ENCODE data around the gene PLA2G4F. TPM values are rescaled to one million over a fixed set of nuclear protein-coding genes. Genes with fewer than 3 reads are reported as not detected.

PLA2G4F gene
- total RNA-seq, 1 experiment from 2014 or later: not detected

- Histone ChIP-seq H3K23ac (ENCODE audit: insufficient read length, low read depth, low read length) (no peak overlapping the region), H3K23me2 (ENCODE audit: insufficient read length, low read depth, low read length, poor library complexity, severe bottlenecking) (no peaks in the 10 kb centered on the region), H4K8ac (replicated peaks; ENCODE audit: insufficient read length, low read depth, low read length) (no peak overlapping the region), H4K5ac (ENCODE audit: insufficient read length, low read depth, low read length) (no peak overlapping the region), H3K79me2 (ENCODE audit: insufficient read depth, low read length) (no peaks in the 10 kb centered on the region), H3K27ac (ENCODE audit: insufficient read length, low read depth, low read length) (no peak overlapping the region), H2BK20ac (ENCODE audit: low read depth, low read length, poor library complexity, severe bottlenecking) (no peak overlapping the region), H3K4me2 (ENCODE audit: insufficient read depth, insufficient read length, low read length) (no peak overlapping the region), H3K79me1 (ENCODE audit: insufficient read depth, low read depth, low read length, poor library complexity, severe bottlenecking) (no peaks in the 10 kb centered on the region), H2AFZ (ENCODE audit: low read length) (no peak overlapping the region), H3K4ac (ENCODE audit: low read depth, low read length) (no peak overlapping the region), H2BK120ac (ENCODE audit: low read depth, low read length, poor library complexity, severe bottlenecking) (no peak overlapping the region), H2BK5ac (ENCODE audit: insufficient read length, low read length) (no peak overlapping the region), H3K27me3 (ENCODE audit: insufficient read depth, low read length) (no peaks in the 10 kb centered on the region), H2AK5ac (ENCODE audit: insufficient read length, low read length) (no peak overlapping the region), H2BK15ac (ENCODE audit: low read depth, low read length) (no peak overlapping the region), H3K9ac (ENCODE audit: extremely low read depth, insufficient read length, low read length) (no peak overlapping the region), H3K18ac (ENCODE audit: insufficient read length, low read depth, low read length) (no peak overlapping the region), H4K20me1 (ENCODE audit: control insufficient read depth, insufficient read depth, insufficient read length) (no peaks in the 10 kb centered on the region), H3K14ac (ENCODE audit: insufficient read depth, low read length) (no peak overlapping the region), H3K4me1 (ENCODE audit: insufficient read depth, low read length) (no peaks in the 10 kb centered on the region), H2BK12ac (ENCODE audit: insufficient read length, low read depth, low read length) (no peak overlapping the region), H3K9me3 (ENCODE audit: control insufficient read depth, low read depth, low read length) (no peaks in the 10 kb centered on the region), H3T11ph (ENCODE audit: low read length) (no peak overlapping the region), H4K91ac (ENCODE audit: insufficient read length, low read depth, low read length) (no peak overlapping the region), H3K56ac (ENCODE audit: insufficient read length, low read depth, low read length) (no peak overlapping the region)
- WGBS (ENCODE audit: extremely low coverage, insufficient read length, low lambda C conversion rate): no CpG with 5 or more reads among the region's 12 CpGs
- Mint-ChIP-seq H3K9me3 (no peaks in the 10 kb centered on the region), H3K4me3 (no peak overlapping the region), H3K4me1 (peaks cover 3 to 8% of the 10 kb centered on the region in 2 experiments; a peak in 2 of 4 replicates), H3K36me3 (ENCODE audit: insufficient read depth in 1 of 3, low read depth in 3 of 3) (no peaks in the 10 kb centered on the region), H3K27ac (peak overlapping the region in 1 of 3 experiments; percentile 21; a peak in 2 of 7 replicates), H3K27me3 (ENCODE audit: low read depth) (no peaks in the 10 kb centered on the region; the same call in 1 of the 2 replicates)
- DNase-seq: no peak
- no peak for TF ChIP-seq CTCF (conservative IDR thresholded peaks at IDR 0.05)
Measured at GRCh38 chr15:42148808-42149492, 7.5 kb downstream of the PLA2G4F start.
